BJ (cell line): ENCODE data around the gene GSN. TPM values are rescaled to one million over a fixed set of nuclear protein-coding genes. Genes with fewer than 3 reads are reported as not detected.

Experiments
- CTCF ChIA-PET: fragments of 350-600 bp; formaldehyde crosslinking; extraction: SDS; loops from one replicate; lab custom pipeline; 2021; ENCODE audit warnings: antibody characterized with exemption, inconsistent platforms; lab: Yijun Ruan, JAX
- POLR2A ChIA-PET: fragments of 300-600 bp; sonication (Branson Sonifier 250); formaldehyde crosslinking; extraction: SDS; loops from one replicate; lab custom pipeline; 2021; ENCODE audit warnings: antibody characterized with exemption; lab: Charles Lee
- DNase-seq: peaks from one replicate; pipeline ENCODE4 v3.0.0-alpha.2; 2011; ENCODE audit warnings: low read depth
- H3K27me3 ChIP-seq: 2 replicates; pipeline ENCODE4 v1.6.0; 2011; ENCODE audit warnings: low read length; ENCODE audit not compliant: control insufficient read depth, insufficient read depth
- H3K36me3 ChIP-seq: 2 replicates; pipeline ENCODE4 v1.5.1; 2011; ENCODE audit warnings: low read length; ENCODE audit not compliant: control insufficient read depth, insufficient read depth
- H3K4me3 ChIP-seq: 2 replicates; pipeline ENCODE4 v1.5.1; 2011; ENCODE audit warnings: low read depth, mild to moderate bottlenecking, control low read depth, low read length
- CTCF ChIP-seq: IDR thresholded peaks from 2 replicates; pipeline ENCODE4 v1.5.1; 2011; ENCODE audit warnings: low read depth, mild to moderate bottlenecking, control low read depth, inconsistent platforms, low read length, moderate library complexity; ENCODE audit not compliant: insufficient read depth
- polyA plus RNA-seq: library from polyadenylated mRNA; depleted of rRNA; stranded (reverse); fragments of >200 nt; gene quantifications from 2 replicates; pipeline ENCODE4 v1.2.3, GENCODE V29; 2011

The GSN gene
- polyA plus RNA-seq, 1 experiment: 765 TPM

GRCh38 chr9:121230256-121230655, 37.7 kb upstream of the GSN start:
- POLR2A ChIA-PET: no interaction called here
- DNase-seq: no peak
- no peak for TF ChIP-seq CTCF
- H3K4me3 ChIP-seq: no peak overlapping the region
- CTCF ChIA-PET: interaction anchor here (0.7 to 3.3 kb wide), 8 partner anchors 8 to 169 kb away, joined by 3 to 12 read pairs (median 5); no protein-coding TSS in a partner anchor
- H3K36me3 ChIP-seq: no peaks in the 10 kb centered on the region
- H3K27me3 ChIP-seq: no peaks in the 10 kb centered on the region

GRCh38 chr9:121232251-121232650, 35.7 kb upstream of the GSN start:
- no peak for DNase-seq
- CTCF ChIA-PET: interaction anchor here (1.0 to 4.7 kb wide), 5 partner anchors 9 to 46 kb away, joined by 3 to 15 read pairs (median 5); no protein-coding TSS in a partner anchor
- Histone ChIP-seq H3K36me3 (no peaks in the 10 kb centered on the region), H3K4me3 (no peak overlapping the region), H3K27me3 (no peaks in the 10 kb centered on the region)
- no peak for TF ChIP-seq CTCF
- POLR2A ChIA-PET: no interaction called here

- no peak for TF ChIP-seq CTCF
- Histone ChIP-seq H3K4me3 (no peak overlapping the region), H3K27me3 (no peaks in the 10 kb centered on the region), H3K36me3 (no peaks in the 10 kb centered on the region)
- ChIA-PET POLR2A (interaction anchor here (0.7 kb wide), 1 partner anchor 55 kb away, joined by 4 read pairs; no protein-coding TSS in a partner anchor), CTCF (interaction anchor here (1.0 to 4.7 kb wide), 8 partner anchors 11 to 101 kb away, joined by 3 to 15 read pairs (median 4); no protein-coding TSS in a partner anchor)
- DNase-seq: no peak
Measured at GRCh38 chr9:121233906-121234831, 33.8 kb upstream of the GSN start.

GRCh38 chr9:121234832-121235161, 33.2 kb upstream of the GSN start:
- CTCF ChIA-PET: interaction anchor here (1.0 to 4.7 kb wide), 8 partner anchors 11 to 100 kb away, joined by 3 to 15 read pairs (median 4); no protein-coding TSS in a partner anchor
- no peaks in the 10 kb centered on the region for H3K36me3 ChIP-seq

More at GRCh38 chr9:121234832-121235161, 33.2 kb upstream of the GSN start:
- no peak for TF ChIP-seq CTCF
- DNase-seq: no peak
- POLR2A ChIA-PET: interaction anchor here (0.6 kb wide), 1 partner anchor 841 kb away, joined by 3 read pairs; no protein-coding TSS in a partner anchor
- Histone ChIP-seq H3K27me3 (no peaks in the 10 kb centered on the region), H3K4me3 (no peak overlapping the region)
